Testis (tissue), 2 donors: Measurements from ENCODE around the gene TIMELESS.
"Not testable (repeated sequence)": the region's sequence is repeated elsewhere in the genome, so short reads cannot be mapped to it uniquely, and the experiment has no call there.

Experiments used
- POLR2A ChIP-seq: fragments of 450-650 bp; IDR thresholded peaks from one replicate; pipeline ENCODE4 v1.6.1; 2017; ENCODE audit warnings: antibody characterized with exemption, mild to moderate bottlenecking, moderate library complexity
- TF ChIP-seq, protein P1 (sequence below), 3 experiments: fragments of 450-650 bp in 2 of 3; fragments of 200-600 bp in 1 of 3; sonication (generic) in 1 of 3; IDR thresholded peaks; one replicate each; pipeline ENCODE4 v1.5.1; 2016 to 2019; ENCODE audit warnings: antibody characterized with exemption in 3 of 3, mild to moderate bottlenecking in 2 of 3, moderate library complexity in 1 of 3

DNA sequence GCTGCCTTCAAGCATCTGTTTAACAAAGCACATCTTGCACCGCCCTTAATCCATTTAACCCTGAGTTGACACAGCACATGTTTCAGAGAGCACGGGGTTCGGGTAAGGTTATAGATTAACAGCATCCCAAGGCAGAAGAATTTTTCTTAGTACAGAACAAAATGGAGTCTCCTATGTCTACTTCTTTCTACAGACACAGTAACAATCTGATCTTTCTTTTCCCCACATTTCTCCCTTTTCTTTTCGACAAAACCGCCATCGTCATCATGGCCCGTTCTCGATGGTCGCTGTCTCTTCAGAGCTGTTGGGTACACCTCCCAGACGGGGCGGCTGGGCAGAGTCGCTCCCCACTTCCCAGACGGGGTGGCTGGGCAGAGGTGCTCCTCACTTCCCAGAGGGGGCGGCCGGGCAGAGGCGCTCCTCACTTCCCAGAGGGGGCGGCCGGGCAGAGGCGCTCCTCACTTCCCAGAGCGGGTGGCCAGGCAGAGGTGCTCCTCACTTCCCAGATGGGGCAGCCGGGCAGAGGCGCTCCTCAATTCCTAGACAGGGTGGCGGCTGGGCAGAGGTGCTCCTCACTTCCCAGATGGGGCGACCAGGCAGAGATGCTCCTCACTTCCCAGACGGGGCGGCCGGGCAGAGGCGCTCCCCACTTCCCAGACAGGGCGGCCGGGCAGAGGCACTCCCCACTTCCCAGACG, 44.3 kb upstream of the TIMELESS start:
- TF ChIP-seq, protein P1, sequence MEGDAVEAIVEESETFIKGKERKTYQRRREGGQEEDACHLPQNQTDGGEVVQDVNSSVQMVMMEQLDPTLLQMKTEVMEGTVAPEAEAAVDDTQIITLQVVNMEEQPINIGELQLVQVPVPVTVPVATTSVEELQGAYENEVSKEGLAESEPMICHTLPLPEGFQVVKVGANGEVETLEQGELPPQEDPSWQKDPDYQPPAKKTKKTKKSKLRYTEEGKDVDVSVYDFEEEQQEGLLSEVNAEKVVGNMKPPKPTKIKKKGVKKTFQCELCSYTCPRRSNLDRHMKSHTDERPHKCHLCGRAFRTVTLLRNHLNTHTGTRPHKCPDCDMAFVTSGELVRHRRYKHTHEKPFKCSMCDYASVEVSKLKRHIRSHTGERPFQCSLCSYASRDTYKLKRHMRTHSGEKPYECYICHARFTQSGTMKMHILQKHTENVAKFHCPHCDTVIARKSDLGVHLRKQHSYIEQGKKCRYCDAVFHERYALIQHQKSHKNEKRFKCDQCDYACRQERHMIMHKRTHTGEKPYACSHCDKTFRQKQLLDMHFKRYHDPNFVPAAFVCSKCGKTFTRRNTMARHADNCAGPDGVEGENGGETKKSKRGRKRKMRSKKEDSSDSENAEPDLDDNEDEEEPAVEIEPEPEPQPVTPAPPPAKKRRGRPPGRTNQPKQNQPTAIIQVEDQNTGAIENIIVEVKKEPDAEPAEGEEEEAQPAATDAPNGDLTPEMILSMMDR (IDR thresholded peaks at IDR 0.05), result not testable (repeated sequence)
- TF ChIP-seq POLR2A, result not testable (repeated sequence)
